GM15510 (cell line): ENCODE results near the gene SCNN1G.

Source experiments
- POLR2A ChIP-seq: IDR thresholded peaks from 3 replicates; pipeline ENCODE4 v1.6.1; 2011; ENCODE audit warnings: borderline replicate concordance; ENCODE audit not compliant: insufficient read length; ENCODE audit errors: extremely low read depth

SCNN1G gene

GRCh38 chr16:23216658-23217246, 34.2 kb downstream of the SCNN1G start:
- no peak for TF ChIP-seq POLR2A

GRCh38 chr16:23217646-23218045, 35.1 kb downstream of the SCNN1G start:
- TF ChIP-seq POLR2A: no peak

- no peak for TF ChIP-seq POLR2A
These were observed 40.4 kb downstream of the SCNN1G start for GRCh38 chr16:23222929-23223328.

GRCh38 chr16:23223368-23223767, 40.8 kb downstream of the SCNN1G start:
- TF ChIP-seq POLR2A: no peak

GRCh38 chr16:23225109-23225508, 42.6 kb downstream of the SCNN1G start:
- TF ChIP-seq POLR2A: no peak

GRCh38 chr16:23225634-23226033, 43.1 kb downstream of the SCNN1G start:
- no peak for TF ChIP-seq POLR2A

GRCh38 chr16:23227529-23227928, 45.0 kb downstream of the SCNN1G start:
- TF ChIP-seq POLR2A: no peak

GRCh38 chr16:23229714-23230113, 47.2 kb downstream of the SCNN1G start:
- TF ChIP-seq POLR2A: no peak

- TF ChIP-seq POLR2A: no peak
These were observed 50.3 kb downstream of the SCNN1G start for GRCh38 chr16:23232806-23233205.

- no peak for TF ChIP-seq POLR2A
These were observed 52.6 kb downstream of the SCNN1G start for GRCh38 chr16:23235176-23235575.

- no peak for TF ChIP-seq POLR2A
These were observed 54.4 kb downstream of the SCNN1G start for GRCh38 chr16:23236983-23237382.

GRCh38 chr16:23240994-23241393, 58.4 kb downstream of the SCNN1G start:
- no peak for TF ChIP-seq POLR2A

GRCh38 chr16:23244122-23244521, 61.6 kb downstream of the SCNN1G start:
- TF ChIP-seq POLR2A: no peak

GRCh38 chr16:23245268-23245667, 62.7 kb downstream of the SCNN1G start:
- TF ChIP-seq POLR2A: no peak

- no peak for TF ChIP-seq POLR2A
These were observed 66.0 kb downstream of the SCNN1G start for GRCh38 chr16:23248261-23249194.

GRCh38 chr16:23249830-23250229, 67.3 kb downstream of the SCNN1G start:
- no peak for TF ChIP-seq POLR2A
